Esophagus muscularis mucosa (tissue), 4 donors: Measurements from ENCODE around the gene TCERG1L. TPM values are rescaled to one million over a fixed set of nuclear protein-coding genes. Genes with fewer than 3 reads are reported as not detected.
"Not testable (repeated sequence)": the region's sequence is repeated elsewhere in the genome, so short reads cannot be mapped to it uniquely, and the experiment has no call there.

Experiments
- DNase-seq: peaks from one replicate; pipeline ENCODE4 v3.0.0-alpha.2; 2017; ENCODE audit errors: extremely low spot score
- H3K27ac ChIP-seq, 4 donors: fragments of 200-600 bp; sonication (generic); replicated peaks in 1 of 4; 1 replicate in 3 of 4; 2 replicates in 1 of 4; pipeline ENCODE4 v1.5.1; 2016 to 2019; ENCODE audit warnings: mild to moderate bottlenecking in 1 of 4
- H3K27me3 ChIP-seq, 4 donors: fragments of 200-600 bp; sonication (generic); one replicate each; pipeline versions ENCODE4 v1.5.1 to v1.6.0; 2016 to 2019
- H3K36me3 ChIP-seq, 4 donors: fragments of 200-600 bp; sonication (generic); one replicate each; pipeline ENCODE4 v1.5.1; 2016 to 2019
- H3K4me1 ChIP-seq, 4 donors: fragments of 200-600 bp; sonication (generic); one replicate each; pipeline ENCODE4 v1.5.1; 2016 to 2019
- H3K4me3 ChIP-seq, 4 donors: fragments of 200-600 bp; sonication (generic); 1 replicate in 2 of 4; 2 replicates in 2 of 4; pipeline ENCODE4 v1.5.1; 2016 to 2019; ENCODE audit warnings: mild to moderate bottlenecking in 4 of 4, moderate library complexity in 1 of 4
- H3K9me3 ChIP-seq, 4 donors: fragments of 200-600 bp; sonication (generic); 1 replicate in 3 of 4; 2 replicates in 1 of 4; pipeline ENCODE4 v1.5.1; 2016 to 2019
- EP300 ChIP-seq: sonication (generic); formaldehyde crosslinking; IDR thresholded peaks from one replicate; pipeline ENCODE4 v1.6.1; 2017; ENCODE audit warnings: antibody characterized with exemption
- POLR2A ChIP-seq: fragments of 450-650 bp; IDR thresholded peaks from one replicate; pipeline ENCODE4 v1.6.1; 2017; ENCODE audit warnings: antibody characterized with exemption, moderate library complexity, mild to moderate bottlenecking, low read depth
- POLR2AphosphoS5 ChIP-seq, 2 donors: sonication (generic); formaldehyde crosslinking; IDR thresholded peaks; one replicate each; pipeline ENCODE4 v1.6.1; 2017; ENCODE audit warnings: antibody characterized with exemption in 2 of 2
- WGBS: methylation state at CpG from one replicate; pipeline ENCODE4 v1.1.5; 2018; 5-methylcytosine and 5-hydroxymethylcytosine counted together
- intact Hi-C: fragments of 100-400 bp; cut with DNase I; formaldehyde crosslinking; loops from one replicate; pipeline ENCODE4 v1.15.1; 2023
- total RNA-seq, 4 donors: library from RNA; depleted of rRNA; stranded (reverse); fragments of >200 nt; gene quantifications; one replicate each; pipeline versions ENCODE4 v1.1.0 to v1.2.1, GENCODE V29; 2016
- TF ChIP-seq, protein P1 (sequence below), 3 experiments: fragments of 200-600 bp in 2 of 3; fragments of 450-650 bp in 1 of 3; sonication (generic) in 2 of 3; IDR thresholded peaks; one replicate each; pipeline ENCODE4 v1.5.1; 2017 to 2019; ENCODE audit warnings: antibody characterized with exemption in 3 of 3, mild to moderate bottlenecking in 2 of 3, moderate library complexity in 1 of 3

The TCERG1L gene
- total RNA-seq, 4 donors from 2014 or later = not detected

GRCh38 chr10:131141645-131142516 lies 169.6 kb downstream of the TCERG1L start:
- intact Hi-C loops = no loop called here
- Histone ChIP-seq H3K4me3 (no peak overlapping the region), H3K9me3 (no peaks in the 10 kb centered on the region), H3K4me1 (no peaks in the 10 kb centered on the region), H3K27ac (no peak overlapping the region), H3K36me3 (no peaks in the 10 kb centered on the region), H3K27me3 (peaks cover 0 to 68% (median 2%) of the 10 kb centered on the region in 4 donors)
- TF ChIP-seq EP300 (no peak), POLR2A (no peak), POLR2AphosphoS5 (IDR thresholded peaks at IDR 0.05) (no peak)
- TF ChIP-seq, protein P1, sequence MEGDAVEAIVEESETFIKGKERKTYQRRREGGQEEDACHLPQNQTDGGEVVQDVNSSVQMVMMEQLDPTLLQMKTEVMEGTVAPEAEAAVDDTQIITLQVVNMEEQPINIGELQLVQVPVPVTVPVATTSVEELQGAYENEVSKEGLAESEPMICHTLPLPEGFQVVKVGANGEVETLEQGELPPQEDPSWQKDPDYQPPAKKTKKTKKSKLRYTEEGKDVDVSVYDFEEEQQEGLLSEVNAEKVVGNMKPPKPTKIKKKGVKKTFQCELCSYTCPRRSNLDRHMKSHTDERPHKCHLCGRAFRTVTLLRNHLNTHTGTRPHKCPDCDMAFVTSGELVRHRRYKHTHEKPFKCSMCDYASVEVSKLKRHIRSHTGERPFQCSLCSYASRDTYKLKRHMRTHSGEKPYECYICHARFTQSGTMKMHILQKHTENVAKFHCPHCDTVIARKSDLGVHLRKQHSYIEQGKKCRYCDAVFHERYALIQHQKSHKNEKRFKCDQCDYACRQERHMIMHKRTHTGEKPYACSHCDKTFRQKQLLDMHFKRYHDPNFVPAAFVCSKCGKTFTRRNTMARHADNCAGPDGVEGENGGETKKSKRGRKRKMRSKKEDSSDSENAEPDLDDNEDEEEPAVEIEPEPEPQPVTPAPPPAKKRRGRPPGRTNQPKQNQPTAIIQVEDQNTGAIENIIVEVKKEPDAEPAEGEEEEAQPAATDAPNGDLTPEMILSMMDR (IDR thresholded peaks at IDR 0.05) = no peak
- DNase-seq = no peak
- 85% methylated on average over 12 of the region's 15 CpGs for WGBS

- DNase-seq = no peak
- Histone ChIP-seq H3K36me3 (no peaks in the 10 kb centered on the region), H3K27me3 (peaks cover 0 to 68% (median 2%) of the 10 kb centered on the region in 4 donors), H3K4me3 (no peak overlapping the region), H3K4me1 (no peaks in the 10 kb centered on the region), H3K27ac (no peak overlapping the region), H3K9me3 (no peaks in the 10 kb centered on the region)
- no peak for TF ChIP-seq POLR2A
- TF ChIP-seq POLR2AphosphoS5 (IDR thresholded peaks at IDR 0.05) = no peak
- TF ChIP-seq, protein P1 (IDR thresholded peaks at IDR 0.05) = no peak
- 82% methylated on average over 7 of the region's 7 CpGs for whole genome bisulfite sequencing
- intact Hi-C loops = no loop called here
Measured at GRCh38 chr10:131141207-131141606, 170.3 kb downstream of the TCERG1L start.

GRCh38 chr10:131140606-131141005 lies 170.9 kb downstream of the TCERG1L start:
- intact Hi-C loops = no loop called here
- Histone ChIP-seq H3K4me3 (no peak overlapping the region), H3K9me3 (no peaks in the 10 kb centered on the region), H3K27me3 (peaks cover 0 to 68% (median 2%) of the 10 kb centered on the region in 4 donors), H3K36me3 (no peaks in the 10 kb centered on the region), H3K4me1 (no peaks in the 10 kb centered on the region), H3K27ac (no peak overlapping the region)
- TF ChIP-seq, protein P1 (IDR thresholded peaks at IDR 0.05) = no peak
- TF ChIP-seq POLR2AphosphoS5 (IDR thresholded peaks at IDR 0.05) = no peak
- TF ChIP-seq POLR2A = no peak
- TF ChIP-seq EP300 = no peak
- no peak for DNase-seq
- WGBS = 85% methylated on average over 9 of the region's 9 CpGs

DNA sequence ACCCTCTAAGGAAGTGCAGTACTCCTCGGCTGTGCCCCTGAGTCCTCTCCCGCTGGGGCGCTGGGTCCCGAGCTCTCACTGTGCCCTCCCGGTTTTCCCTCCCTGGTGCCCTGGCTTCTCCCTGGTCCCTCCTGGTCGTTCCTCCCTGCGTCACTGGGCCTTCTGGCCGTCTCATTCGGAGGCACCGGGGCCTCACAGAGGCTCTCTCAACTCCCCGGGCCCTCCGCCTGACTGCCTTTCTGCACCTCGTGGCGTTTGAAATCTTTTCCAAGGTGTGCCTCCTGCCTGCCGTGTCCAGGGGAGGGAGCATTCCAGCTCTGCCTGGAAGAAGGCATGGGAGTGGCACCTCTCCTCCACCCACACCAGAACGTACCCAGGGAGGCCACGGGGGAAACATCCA lies 174.3 kb downstream of the TCERG1L start:
- Histone ChIP-seq H3K9me3 (no peaks in the 10 kb centered on the region), H3K27ac (no peak overlapping the region), H3K4me3 (no peak overlapping the region), H3K36me3 (no peaks in the 10 kb centered on the region), H3K4me1 (peaks cover 0 to 4% (median under 1%) of the 10 kb centered on the region in 4 donors), H3K27me3 (peaks cover 0 to 58% (median 2%) of the 10 kb centered on the region in 4 donors)
- TF ChIP-seq POLR2AphosphoS5 (IDR thresholded peaks at IDR 0.05) = no peak
- no peak for TF ChIP-seq POLR2A
- TF ChIP-seq, protein P1 (IDR thresholded peaks at IDR 0.05) = no peak
- no peak for TF ChIP-seq EP300
- 68% methylated on average over 15 of the region's 17 CpGs for WGBS
- no peak for DNase-seq
- intact Hi-C loops = no loop called here

DNA sequence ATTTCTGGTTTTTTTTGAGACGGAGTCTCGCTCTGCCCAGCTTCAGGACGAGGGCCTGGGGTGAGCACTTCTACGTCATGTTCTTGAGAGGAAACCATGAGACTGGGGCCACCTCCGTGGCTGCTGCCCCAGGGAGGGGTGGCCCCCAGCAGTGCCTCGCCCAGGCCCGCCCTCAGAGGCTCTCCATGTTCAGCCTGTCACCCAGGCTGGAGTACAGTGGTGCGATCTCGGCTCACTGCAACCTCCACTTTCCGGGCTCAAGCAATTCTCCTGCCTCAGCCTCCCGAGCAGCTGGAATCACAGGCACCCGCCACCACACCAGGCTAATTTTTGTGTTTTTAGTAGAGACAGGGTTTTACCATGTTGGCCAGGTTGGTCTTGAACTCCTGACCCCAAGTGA lies 175.2 kb downstream of the TCERG1L start:
- H3K4me3 ChIP-seq, DNase-seq, H3K36me3 ChIP-seq, H3K27ac ChIP-seq, H3K9me3 ChIP-seq, intact Hi-C loops: not testable (repeated sequence)
- WGBS = 95% methylated on average over 12 of the region's 12 CpGs
- H3K27me3 ChIP-seq = peaks cover 0 to 49% (median 2%) of the 10 kb centered on the region in 4 donors
- peaks cover 4 to 13% (median 6%) of the 10 kb centered on the region in 4 donors for H3K4me1 ChIP-seq
